M059J (cell line): ENCODE measurements around the gene PITX1. TPM values are rescaled to one million over a fixed set of nuclear protein-coding genes. Genes with fewer than 3 reads are reported as not detected.
"Not testable (repeated sequence)": the region's sequence is repeated elsewhere in the genome, so short reads cannot be mapped to it uniquely, and the experiment has no call there.

Experiments used
- DNase-seq: peaks from one replicate; pipeline ENCODE4 v3.0.0-alpha.2; 2012; ENCODE audit warnings: low read depth
- total RNA-seq: library from RNA; depleted of rRNA; stranded (reverse); fragments of >200 nt; shearing (Covaris generic); gene quantifications from 2 replicates; pipeline ENCODE4 v1.2.3, GENCODE V29; 2014; rRNA removed

PITX1 gene
- 4.6 and 15.3 TPM in 2 replicates for total RNA-seq

GRCh38 chr5:135033901-135034235, at the start of gene PITX1:
Gene PITX1, minus strand, starts transcription at chr5:135034228. Its CDS starts 347 bp downstream, at chr5:135033881.
- peak; percentile 59 for DNase-seq

GRCh38 chr5:135083334-135083733, 49.3 kb upstream of the PITX1 start:
- not testable (repeated sequence) for DNase-seq

GRCh38 chr5:135081240-135081639, 47.2 kb upstream of the PITX1 start:
- no peak for DNase-seq

GRCh38 chr5:135079760-135080159, 45.7 kb upstream of the PITX1 start:
- DNase-seq = no peak

GRCh38 chr5:135079099-135079681, 45.2 kb upstream of the PITX1 start:
- DNase-seq = no peak

- no peak for DNase-seq
Measured at GRCh38 chr5:135076801-135077200, 42.8 kb upstream of the PITX1 start.

- DNase-seq = peak; percentile 65
Measured at GRCh38 chr5:135076051-135076491, 42.0 kb upstream of the PITX1 start.

- no peak for DNase-seq
Measured at GRCh38 chr5:135075621-135076020, 41.6 kb upstream of the PITX1 start.

GRCh38 chr5:135073761-135074345, 39.8 kb upstream of the PITX1 start:
- peak; percentile 22 for DNase-seq

GRCh38 chr5:135072387-135073281, 38.6 kb upstream of the PITX1 start:
- no peak for DNase-seq

GRCh38 chr5:135071311-135071710, 37.3 kb upstream of the PITX1 start:
- no peak for DNase-seq

- no peak for DNase-seq
Measured at GRCh38 chr5:135069895-135070657, 36.0 kb upstream of the PITX1 start.

- no peak for DNase-seq
Measured at GRCh38 chr5:135069016-135069770, 35.2 kb upstream of the PITX1 start.

- no peak for DNase-seq
Measured at GRCh38 chr5:135067587-135067986, 33.6 kb upstream of the PITX1 start.

- DNase-seq = no peak
Measured at GRCh38 chr5:135066781-135067180, 32.8 kb upstream of the PITX1 start.

GRCh38 chr5:135065306-135066265, 31.6 kb upstream of the PITX1 start:
- no peak for DNase-seq

GRCh38 chr5:135064235-135064570, 30.2 kb upstream of the PITX1 start:
- DNase-seq = no peak

GRCh38 chr5:135063511-135064234, 29.6 kb upstream of the PITX1 start:
- DNase-seq = no peak

- DNase-seq = no peak
Measured at GRCh38 chr5:135063056-135063445, 29.0 kb upstream of the PITX1 start.
